B cell (primary cell): Measurements from ENCODE around the gene SERPINF2. TPM values are rescaled to one million over a fixed set of nuclear protein-coding genes. Genes with fewer than 3 reads are reported as not detected.

Experiments used
- ATAC-seq: fragments of 200-7000 bp; cut with Tn5 transposase; one replicate; pipeline ENCODE4 v1.10.0; 2021; ENCODE audit warnings: low read depth, mild to moderate bottlenecking, moderate number of reproducible peaks, moderate library complexity
- CTCF ChIA-PET: fragments of 350-600 bp; sonication (Branson Sonifier 250); formaldehyde crosslinking; loops from one replicate; lab custom pipeline; 2021; ENCODE audit warnings: antibody characterized with exemption, inconsistent platforms; lab: Charles Lee
- POLR2A ChIA-PET: fragments of 350-600 bp; sonication (Branson Sonifier 250); formaldehyde crosslinking; loops from one replicate; lab custom pipeline; 2021; ENCODE audit warnings: antibody characterized with exemption; lab: Charles Lee
- DNase-seq: peaks from one replicate; pipeline ENCODE4 v3.0.0; 2013
- H2AFZ ChIP-seq: 2 replicates; pipeline ENCODE4 v1.6.1; 2012; ENCODE audit warnings: mild to moderate bottlenecking, low read depth, low read length; ENCODE audit not compliant: insufficient read depth, poor library complexity, severe bottlenecking
- H3K27ac ChIP-seq, 2 donors: 1 replicate in 1 of 2; 2 replicates in 1 of 2; pipeline ENCODE4 v1.5.1; 2012 to 2013; ENCODE audit warnings: low read length in 2 of 2, mild to moderate bottlenecking in 2 of 2, moderate library complexity in 1 of 2
- H3K27me3 ChIP-seq, 4 experiments: fragments of 200-600 bp in 1 of 4; sonication (generic) in 1 of 4; replicated peaks in 1 of 4; 1 replicate in 2 of 4; 2 replicates in 2 of 4; pipeline versions ENCODE4 v1.6.1 to v1.7.0; 2013 to 2016; ENCODE audit warnings: low read length in 3 of 4, mild to moderate bottlenecking in 2 of 4, mixed read lengths in 1 of 4, moderate library complexity in 1 of 4; ENCODE audit not compliant: insufficient read depth in 4 of 4, control insufficient read depth in 3 of 4; ENCODE audit errors: control extremely low read depth in 1 of 4
- H3K36me3 ChIP-seq, 2 experiments: replicated peaks in 1 of 2; 1 replicate in 1 of 2; 2 replicates in 1 of 2; pipeline versions ENCODE4 v1.6.1 to v1.7.1; 2013; ENCODE audit warnings: low read length in 1 of 2; ENCODE audit not compliant: insufficient read depth in 2 of 2, control insufficient read depth in 1 of 2; ENCODE audit errors: control extremely low read depth in 1 of 2, extremely low read depth in 1 of 2
- H3K4me1 ChIP-seq, 2 donors: fragments of 200-600 bp in 1 of 2; sonication (generic) in 1 of 2; 1 replicate in 1 of 2; 2 replicates in 1 of 2; pipeline versions ENCODE4 v1.5.1 to v1.6.1; 2013 to 2017; ENCODE audit warnings: low read length in 2 of 2; ENCODE audit not compliant: control insufficient read depth in 2 of 2, insufficient read depth in 2 of 2
- H3K4me2 ChIP-seq: replicated peaks from 2 replicates; pipeline ENCODE3; 2012; ENCODE audit warnings: mild to moderate bottlenecking, low read depth, low read length; ENCODE audit not compliant: poor library complexity, severe bottlenecking
- H3K4me3 ChIP-seq, 5 experiments: fragments of 200-600 bp in 1 of 5; sonication (generic) in 1 of 5; 1 replicate in 3 of 5; 2 replicates in 2 of 5; pipeline versions ENCODE4 v1.5.1 to v1.7.0; 2011 to 2016; ENCODE audit warnings: low read length in 4 of 5, mild to moderate bottlenecking in 4 of 5, low read depth in 2 of 5, control low read depth in 1 of 5, moderate library complexity in 1 of 5; ENCODE audit not compliant: insufficient read depth in 1 of 5; ENCODE audit errors: control extremely low read depth in 1 of 5, extremely low read depth in 1 of 5
- H3K79me2 ChIP-seq: fragments of 200-600 bp; sonication (generic); one replicate; pipeline ENCODE4 v1.6.0; 2016; ENCODE audit warnings: low read length; ENCODE audit not compliant: control insufficient read depth, insufficient read depth
- H3K9ac ChIP-seq: fragments of 200-600 bp; sonication (generic); 2 replicates; pipeline ENCODE4 v1.6.1; 2017; ENCODE audit warnings: mild to moderate bottlenecking, low read length, moderate library complexity
- H3K9me3 ChIP-seq, 3 donors: one replicate each; pipeline versions ENCODE4 v1.6.1 to v1.7.1; 2013; ENCODE audit warnings: low read length in 2 of 3; ENCODE audit not compliant: control insufficient read depth in 2 of 3, insufficient read depth in 1 of 3; ENCODE audit errors: control extremely low read depth in 1 of 3
- H4K20me1 ChIP-seq: 2 replicates; pipeline ENCODE4 v1.6.0; 2012; ENCODE audit warnings: mild to moderate bottlenecking, low read length; ENCODE audit not compliant: insufficient read depth, control insufficient read depth, poor library complexity, severe bottlenecking
- H3K27ac Mint-ChIP-seq: one replicate; pipeline ENCODE4 v1.8.0; 2021; ENCODE audit warnings: mixed read lengths
- H3K27me3 Mint-ChIP-seq: one replicate; pipeline ENCODE4 v1.8.0; 2021; ENCODE audit warnings: mixed read lengths
- H3K4me1 Mint-ChIP-seq: one replicate; pipeline ENCODE4 v1.8.0; 2021; ENCODE audit warnings: mixed read lengths
- H3K4me3 Mint-ChIP-seq: one replicate; pipeline ENCODE4 v1.8.0; 2021; ENCODE audit warnings: mixed read lengths
- H3K9me3 Mint-ChIP-seq: one replicate; pipeline ENCODE4 v1.8.0; 2022; ENCODE audit warnings: mixed read lengths; ENCODE audit not compliant: insufficient read depth
- CTCF ChIP-seq: fragments of 200-600 bp; IDR thresholded peaks from one replicate; pipeline ENCODE4 v1.8.0; 2022; ENCODE audit warnings: antibody characterized with exemption, mild to moderate bottlenecking
- EZH2 ChIP-seq: IDR thresholded peaks from 2 replicates; pipeline ENCODE4 v1.6.1; 2012; ENCODE audit warnings: borderline replicate concordance, low read depth, mild to moderate bottlenecking, moderate library complexity, low read length; ENCODE audit not compliant: insufficient read depth, poor library complexity, severe bottlenecking
- WGBS: methylation state at CpG from one replicate; pipeline ENCODE4 v1.1.5; 2013; ENCODE audit warnings: missing lambda C conversion rate; ENCODE audit not compliant: insufficient coverage; 5-methylcytosine and 5-hydroxymethylcytosine counted together
- intact Hi-C: fragments of 100-400 bp; cut with micrococcal nuclease; formaldehyde crosslinking; loops from one replicate; pipeline ENCODE4 v1.10.0; 2022
- polyA plus RNA-seq: library from polyadenylated mRNA; depleted of rRNA; stranded (reverse); fragments of >200 nt; gene quantifications from 2 replicates; pipeline ENCODE4 v1.2.3, GENCODE V29; 2012
- total RNA-seq, 2 donors: library from RNA; stranded (reverse); fragments of 120-200 nt in 1 of 2; gene quantifications; 1 replicate in 1 of 2; 2 replicates in 1 of 2; pipeline versions ENCODE4 v1.2.3 to v1.2.4, GENCODE V29; 2013 to 2022

SERPINF2 gene
- total and polyA plus RNA-seq, 2 donors (not counting 1 experiment from before 2014, with no cell fraction given): 0.97 to 3.9 TPM

GRCh38 chr17:1745513-1746020, 2.9 kb downstream of the SERPINF2 start:
- Mint-ChIP-seq H3K4me1 (no peaks in the 10 kb centered on the region), H3K9me3 (no peaks in the 10 kb centered on the region), H3K27ac (no peak overlapping the region), H3K4me3 (no peak overlapping the region), H3K27me3 (no peaks in the 10 kb centered on the region)
- H3K4me3 ChIP-seq: no peak overlapping the region
- H3K27ac ChIP-seq: no peak overlapping the region
- H3K4me1 ChIP-seq: no peaks in the 10 kb centered on the region
- CTCF ChIA-PET: no interaction called here
- ATAC-seq (no peak), DNase-seq (no peak)
- POLR2A ChIA-PET: interaction anchor here (1.5 kb wide), 1 partner anchor 9 kb away, joined by 5 read pairs; no protein-coding TSS in a partner anchor
- H4K20me1 ChIP-seq: no peaks in the 10 kb centered on the region
- H3K79me2 ChIP-seq: no peaks in the 10 kb centered on the region
- H3K4me2 ChIP-seq: no peak overlapping the region
- no peaks in the 10 kb centered on the region for H3K9me3 ChIP-seq
- WGBS: 93% methylated on average over 10 of the region's 12 CpGs
- no peak for TF ChIP-seq CTCF
- H3K27me3 ChIP-seq: no peaks in the 10 kb centered on the region
- no peak overlapping the region for H2AFZ ChIP-seq
- H3K9ac ChIP-seq: no peak overlapping the region
- no peaks in the 10 kb centered on the region for H3K36me3 ChIP-seq
- intact Hi-C loops: no loop called here

GRCh38 chr17:1746975-1747543, 4.4 kb downstream of the SERPINF2 start:
- Mint-ChIP-seq H3K27me3 (no peaks in the 10 kb centered on the region), H3K4me1 (peaks cover 2% of the 10 kb centered on the region), H3K9me3 (no peaks in the 10 kb centered on the region), H3K4me3 (no peak overlapping the region), H3K27ac (no peak overlapping the region)
- Histone ChIP-seq H3K9me3 (no peaks in the 10 kb centered on the region), H3K27me3 (no peaks in the 10 kb centered on the region), H3K36me3 (no peaks in the 10 kb centered on the region), H3K27ac (no peak overlapping the region), H2AFZ (no peak overlapping the region), H3K79me2 (no peaks in the 10 kb centered on the region), H4K20me1 (no peaks in the 10 kb centered on the region), H3K4me2 (no peak overlapping the region), H3K9ac (no peak overlapping the region), H3K4me3 (no peak overlapping the region), H3K4me1 (peaks cover 1 to 5% of the 10 kb centered on the region in 2 donors)
- intact Hi-C loops: no loop called here
- WGBS: 95% methylated on average over 21 of the region's 22 CpGs
- no peak for DNase-seq
- no peak for ATAC-seq
- TF ChIP-seq EZH2 (no peak), CTCF (no peak)
- ChIA-PET CTCF (interaction anchor here (0.9 kb wide), 1 partner anchor 25 kb away, joined by 3 read pairs; no protein-coding TSS in a partner anchor), POLR2A (interaction anchor here (0.6 to 1.5 kb wide), 3 partner anchors 10 to 115 kb away, joined by 3 to 6 read pairs (median 5); partner anchors contain the start of gene SERPINF1)
